Peyer's patch (tissue), 4 donors: ENCODE data around the gene AKAP10.

Experiments
- CTCF ChIP-seq, 6 experiments: fragments of 450-650 bp in 4 of 6; fragments of 200-600 bp in 2 of 6; sonication (generic) in 1 of 6; IDR thresholded peaks; one replicate each; pipeline ENCODE4 v1.5.1; 2017 to 2019; ENCODE audit warnings: antibody characterized with exemption in 6 of 6, mild to moderate bottlenecking in 3 of 6, moderate library complexity in 1 of 6
- POLR2A ChIP-seq, 2 donors: fragments of 450-650 bp; IDR thresholded peaks; one replicate each; pipeline ENCODE4 v1.5.1; 2017; ENCODE audit warnings: antibody characterized with exemption in 2 of 2, mild to moderate bottlenecking in 2 of 2, moderate library complexity in 2 of 2

- TF ChIP-seq CTCF (IDR thresholded peaks at IDR 0.05) (no peak), POLR2A (IDR thresholded peaks at IDR 0.05) (no peak)
These were observed 19.6 kb downstream of the AKAP10 start for GRCh38 chr17:19958023-19958422.
